A549 (cell line): Measurements from ENCODE around the gene PAQR8.

ENCODE experiments used
- BCL3 ChIP-seq: fragments of >200 bp; sonication (Bioruptor Twin); formaldehyde crosslinking; IDR thresholded peaks from 3 replicates; pipeline ENCODE4 v1.6.1; 2016
- CTCF ChIP-seq: fragments of >200 bp; sonication (Bioruptor Twin); formaldehyde crosslinking; IDR thresholded peaks from 3 replicates; pipeline ENCODE4 v1.5.1; 2016
- POLR2A ChIP-seq: IDR thresholded peaks from 2 replicates; pipeline ENCODE4 v1.6.1; 2012; ENCODE audit warnings: mild to moderate bottlenecking, low read length

GRCh38 chr6:52407467-52407866, 45.5 kb downstream of the PAQR8 start:
- no peak for TF ChIP-seq BCL3
- TF ChIP-seq CTCF, result peak; percentile 52
- no peak for TF ChIP-seq POLR2A
